ENCODE results near the gene GFPT1. TPM values are rescaled to one million over a fixed set of nuclear protein-coding genes. Genes with fewer than 3 reads are reported as not detected.
"Not testable (repeated sequence)": the region's sequence is repeated elsewhere in the genome, so short reads cannot be mapped to it uniquely, and the experiment has no call there.

The GFPT1 gene
- total RNA-seq = 16.6 and 21.2 TPM in 2 replicates

DNA sequence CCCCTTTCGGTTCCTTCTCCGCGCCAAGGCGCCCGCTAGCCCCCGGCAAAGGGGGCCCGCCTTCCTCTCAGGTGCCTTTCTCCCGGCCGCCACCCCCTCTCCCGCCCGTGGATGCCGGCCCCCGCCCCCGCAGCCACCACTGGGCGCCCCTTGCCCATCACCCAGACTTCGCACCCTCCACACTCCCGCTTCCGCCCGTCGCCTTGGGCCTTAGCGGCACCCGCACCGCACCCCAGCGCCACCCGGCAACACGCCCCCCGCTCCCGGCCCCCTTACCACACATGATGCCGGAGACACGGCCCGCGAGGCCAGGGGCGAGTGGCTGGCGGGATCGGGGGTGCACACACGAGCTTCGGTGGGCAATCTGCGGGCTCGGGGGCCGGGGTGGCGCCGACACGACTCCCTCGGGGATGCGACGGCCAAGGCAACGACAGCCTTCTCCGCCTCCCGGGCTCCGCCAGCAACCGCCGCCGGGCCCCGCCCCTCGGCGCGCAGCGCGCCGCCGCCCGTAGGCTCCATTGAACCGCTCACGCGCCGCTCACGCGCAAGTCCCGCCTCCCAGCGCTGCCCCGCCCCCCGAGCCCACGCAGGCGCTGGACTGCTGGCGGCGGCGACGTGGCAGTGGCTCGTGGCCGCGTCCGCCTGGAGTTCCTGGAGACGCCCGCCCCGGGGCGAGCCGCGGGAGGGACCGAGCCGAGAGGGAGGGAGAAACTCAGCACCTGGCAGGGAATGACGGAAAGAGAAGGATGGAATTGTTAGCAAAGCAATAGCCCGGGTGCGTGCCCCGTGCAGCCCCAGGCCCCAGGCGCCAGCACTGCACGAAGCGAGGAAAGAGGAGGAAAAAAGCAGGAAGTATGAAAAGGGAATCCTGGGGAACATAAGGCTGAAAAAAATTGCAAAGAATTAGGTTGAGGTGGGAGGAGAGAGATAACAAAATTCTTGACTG, at the start of gene GFPT1:
Gene GFPT1 (minus strand): TSS at position 439 of the 946 bp plus-strand sequence. CDS start 156 bp downstream, at position 283.
- peak; percentile 96 for DNase-seq (ENCODE audit: low read depth in 2 of 2)

DNA sequence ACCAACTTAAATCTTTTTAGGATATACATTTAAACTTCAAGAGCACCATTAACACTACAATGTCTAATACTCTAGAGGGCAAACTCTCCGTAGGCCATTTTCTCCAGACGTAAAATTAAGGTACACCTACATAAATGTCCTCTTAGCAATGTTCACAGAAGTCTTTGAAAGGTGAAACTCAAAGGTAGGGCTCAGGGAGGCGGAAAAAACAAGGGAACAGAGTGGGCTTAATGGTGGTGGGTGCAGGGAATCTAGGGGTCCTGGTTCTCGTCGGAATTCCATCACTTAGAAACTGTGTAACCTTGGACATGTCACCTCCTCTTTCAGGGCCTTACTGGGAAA, 49.5 kb upstream of the GFPT1 start:
- DNase-seq (ENCODE audit: low read depth in 2 of 2) = peak in 1 of 2 donors; percentile 13

DNA sequence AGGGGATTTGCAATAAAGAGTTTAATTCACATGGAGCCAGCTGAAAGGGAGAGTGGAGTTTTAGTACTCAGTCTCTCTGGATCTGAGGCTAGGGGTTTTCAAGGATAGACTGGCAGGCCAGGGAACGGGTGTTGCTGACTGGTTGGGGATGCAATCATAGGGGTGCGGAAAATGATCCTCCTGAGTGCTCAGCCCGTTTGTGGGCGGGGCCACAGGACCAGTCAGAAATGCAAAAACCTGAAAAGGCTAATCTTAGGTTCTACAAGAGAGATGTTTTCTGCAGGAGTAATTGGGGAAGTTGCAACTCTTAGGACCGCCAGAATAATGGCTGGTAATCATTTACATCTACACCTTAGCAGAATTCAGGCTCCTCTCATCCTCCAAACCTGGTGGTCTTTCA, 47.7 kb upstream of the GFPT1 start:
- DNase-seq (ENCODE audit: low read depth in 2 of 2) = no peak

DNA sequence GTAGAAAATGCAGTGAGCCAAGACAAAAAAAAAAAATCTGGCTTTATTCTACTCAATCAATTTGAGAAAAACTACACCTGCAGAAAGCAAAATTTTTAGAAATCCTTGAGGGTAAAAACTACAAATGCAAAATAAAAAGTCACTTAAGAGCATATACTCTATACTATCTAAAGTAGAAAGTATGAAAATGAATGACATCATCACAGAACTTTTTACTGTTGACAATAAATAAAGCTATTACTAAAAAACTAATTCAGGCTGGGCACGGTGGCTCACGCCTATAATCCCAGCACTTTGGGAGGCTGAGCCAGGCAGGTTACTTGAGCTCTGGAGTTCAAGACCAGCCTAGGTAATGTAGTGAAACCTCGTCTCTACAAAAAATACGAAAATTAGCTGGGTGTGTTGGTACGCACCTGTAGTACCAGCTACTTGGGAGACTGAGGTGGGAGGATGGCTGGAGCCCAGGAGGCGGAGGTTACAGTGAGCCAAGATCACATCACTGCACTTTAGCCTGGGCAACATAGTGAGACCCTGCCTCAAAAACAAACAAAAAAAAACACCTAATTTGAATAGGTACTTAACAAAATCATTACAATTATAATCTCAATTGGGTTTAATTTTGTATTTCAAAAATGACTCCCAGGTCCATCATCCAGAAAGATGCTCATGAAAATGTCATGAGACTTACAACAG, 42.6 kb upstream of the GFPT1 start:
- no peak for DNase-seq (ENCODE audit: low read depth in 2 of 2)

DNA sequence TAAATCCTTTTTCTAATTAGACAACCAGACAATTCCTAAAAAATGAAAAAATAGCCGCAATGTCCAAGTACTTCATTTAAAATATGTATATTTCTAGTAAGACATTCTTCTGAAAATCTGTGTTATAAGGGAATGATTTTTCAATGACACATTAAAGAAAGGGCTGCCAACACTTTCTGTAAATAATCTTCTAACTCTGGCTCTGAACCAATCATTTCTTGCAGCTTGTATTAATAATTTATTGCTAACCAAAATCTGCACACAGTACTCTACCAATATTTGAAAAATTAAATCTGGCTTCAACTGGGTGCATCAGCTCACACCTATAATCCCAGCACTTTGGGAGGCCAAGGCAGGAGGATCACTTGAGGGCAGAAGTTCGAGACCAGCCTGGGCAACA, 42.0 kb upstream of the GFPT1 start:
- no peak for DNase-seq (ENCODE audit: low read depth in 2 of 2)

DNA sequence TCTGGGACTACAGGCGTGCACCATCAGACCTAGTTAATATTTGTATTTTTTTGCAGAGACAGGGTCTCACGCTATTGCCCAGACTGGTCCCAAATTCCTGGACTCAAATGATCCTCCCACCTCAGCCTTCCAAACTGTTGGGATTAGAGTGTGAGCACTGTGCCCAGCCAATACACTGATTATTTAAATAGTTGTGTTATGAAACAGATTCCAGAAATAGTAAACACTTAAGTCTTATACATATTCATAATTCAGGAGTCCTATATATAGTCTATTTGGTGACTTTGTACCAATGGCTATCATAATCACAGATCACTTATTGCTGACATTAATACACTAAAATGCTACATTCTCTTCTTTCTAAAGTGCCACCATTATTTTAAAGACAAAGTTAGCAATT, 37.4 kb upstream of the GFPT1 start:
- DNase-seq (ENCODE audit: low read depth in 2 of 2) = no peak

DNA sequence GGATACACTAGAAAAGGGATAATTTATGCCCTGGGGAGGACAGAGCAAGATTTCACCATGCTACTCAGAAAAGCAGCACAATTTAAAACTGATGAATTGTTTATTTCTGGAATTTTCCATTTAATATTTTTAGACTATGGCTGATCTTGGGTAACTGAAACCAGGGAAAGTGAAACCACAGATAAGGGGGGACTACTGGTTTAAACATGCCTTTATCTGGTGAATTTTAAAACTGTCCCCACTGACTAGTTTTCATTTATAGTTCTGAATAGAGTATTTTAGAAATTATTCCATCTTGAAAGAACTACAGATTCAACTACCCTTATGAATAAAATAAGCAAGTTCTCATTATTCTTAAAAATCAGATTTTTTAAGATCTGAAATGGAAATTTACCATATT, 35.2 kb upstream of the GFPT1 start:
- DNase-seq (ENCODE audit: low read depth in 2 of 2) = no peak

DNA sequence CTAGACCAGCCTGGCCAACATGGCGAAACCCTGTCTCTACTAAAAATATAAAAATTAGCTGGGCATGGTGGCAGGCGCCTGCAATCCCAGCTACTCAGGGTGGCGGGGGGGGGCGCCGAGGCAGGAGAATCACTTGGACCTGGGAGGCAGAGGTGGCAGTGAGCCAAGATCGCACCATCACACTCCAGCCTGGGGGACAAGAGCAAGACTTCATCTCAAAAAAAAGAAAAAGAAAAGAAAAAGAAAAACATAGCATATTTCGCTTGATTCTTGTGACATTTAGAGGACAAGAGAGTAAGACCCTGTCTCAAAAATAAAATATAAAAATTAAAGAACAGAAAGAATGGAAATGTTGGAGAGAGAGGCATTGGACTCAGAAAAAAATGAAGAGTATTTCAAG, 32.1 kb upstream of the GFPT1 start:
- not testable (repeated sequence) for DNase-seq (ENCODE audit: low read depth in 2 of 2)

DNA sequence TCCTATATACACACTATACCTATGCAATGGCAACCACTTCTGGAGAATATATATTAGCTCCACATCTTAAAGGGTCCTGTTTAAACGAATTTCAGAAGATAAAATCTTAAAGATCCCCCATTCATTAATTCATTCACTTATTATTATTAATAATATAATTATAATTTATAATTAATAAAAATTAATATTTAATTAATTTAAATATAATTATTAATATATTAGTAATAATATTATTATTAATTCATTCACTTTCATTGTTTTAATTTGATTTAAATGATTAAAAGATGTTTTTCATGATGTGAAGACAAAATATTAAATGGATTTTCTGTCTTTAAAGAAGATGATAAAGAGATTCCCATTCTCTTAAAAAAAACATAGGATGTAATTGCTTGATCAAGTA, 29.1 kb upstream of the GFPT1 start:
- no peak for DNase-seq (ENCODE audit: low read depth in 2 of 2)

DNA sequence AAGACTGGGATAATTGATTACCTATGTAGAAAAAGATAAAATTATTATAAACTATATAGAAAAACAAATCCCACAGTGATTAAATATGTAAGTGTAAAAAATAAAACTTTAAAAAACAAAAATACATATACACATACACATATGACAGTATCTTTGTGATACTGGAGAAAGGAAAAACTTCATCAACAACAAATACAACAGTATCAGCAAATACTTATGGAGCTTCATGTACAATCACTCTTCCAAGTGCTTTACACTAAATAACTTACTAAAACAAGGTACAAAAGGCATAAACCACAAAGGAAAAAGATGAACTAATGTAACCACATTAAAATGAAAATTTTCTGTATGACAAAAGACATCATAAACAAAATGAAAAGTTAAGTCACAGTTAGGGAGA, 24.1 kb upstream of the GFPT1 start:
- DNase-seq (ENCODE audit: low read depth in 2 of 2) = no peak

DNA sequence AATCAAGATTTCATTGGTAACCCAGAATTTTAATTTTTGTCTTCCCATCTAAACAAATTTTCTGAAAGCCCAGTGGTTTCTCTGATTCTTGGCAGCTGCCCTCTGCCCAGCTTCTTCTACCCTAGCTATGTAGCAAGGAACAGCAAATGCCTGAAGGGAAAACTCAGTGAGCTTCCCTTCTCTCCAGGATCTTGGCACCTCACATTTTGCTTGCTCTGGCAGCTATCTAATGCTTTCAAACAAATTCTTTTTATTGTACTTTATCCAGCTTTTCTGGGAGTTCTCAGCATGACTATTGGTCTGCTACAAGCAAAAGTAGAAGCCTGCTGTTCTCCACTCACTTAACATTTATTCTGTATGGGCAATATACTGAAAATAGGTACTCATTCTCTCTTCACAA, 18.3 kb upstream of the GFPT1 start:
- no peak for DNase-seq (ENCODE audit: low read depth in 2 of 2)

DNA sequence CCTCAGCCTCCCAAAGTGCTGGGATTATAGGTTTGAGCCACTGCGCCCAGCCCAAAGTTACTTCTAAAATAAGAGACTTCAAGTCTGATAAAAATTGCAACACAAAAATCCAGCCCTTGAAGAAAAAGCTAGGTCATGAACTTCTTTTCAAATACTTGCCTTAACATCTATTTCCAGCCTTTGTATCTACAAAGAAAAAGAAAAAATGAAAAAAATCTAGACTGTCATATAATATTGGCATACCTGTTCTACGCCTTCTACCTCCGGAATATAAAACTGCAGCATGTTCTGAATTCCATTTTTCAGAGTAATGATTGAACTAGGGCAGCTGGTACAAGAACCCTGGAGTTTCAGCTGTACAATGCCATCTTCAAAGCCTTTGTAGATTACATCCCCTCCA, 13.1 kb upstream of the GFPT1 start:
- no peak for DNase-seq (ENCODE audit: low read depth in 2 of 2)

DNA sequence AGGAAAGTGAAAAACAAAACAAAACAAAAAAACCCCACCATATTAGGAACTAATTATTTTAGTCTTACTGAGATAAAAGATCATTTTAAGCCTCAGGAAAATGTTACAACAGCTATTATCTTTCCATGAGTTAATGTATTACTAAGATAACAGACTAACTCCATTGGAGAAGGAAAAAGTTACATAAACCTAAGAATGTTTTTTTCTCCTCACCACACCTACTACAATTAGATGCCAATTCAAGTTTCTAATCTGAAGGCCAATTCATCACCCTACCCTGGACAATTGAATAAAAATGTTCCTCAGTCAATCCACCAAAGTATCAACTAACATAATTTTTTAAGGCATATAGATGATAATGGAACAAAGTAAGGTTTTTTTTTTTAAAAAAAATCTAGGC, 10.2 kb upstream of the GFPT1 start:
- no peak for DNase-seq (ENCODE audit: low read depth in 2 of 2)

DNA sequence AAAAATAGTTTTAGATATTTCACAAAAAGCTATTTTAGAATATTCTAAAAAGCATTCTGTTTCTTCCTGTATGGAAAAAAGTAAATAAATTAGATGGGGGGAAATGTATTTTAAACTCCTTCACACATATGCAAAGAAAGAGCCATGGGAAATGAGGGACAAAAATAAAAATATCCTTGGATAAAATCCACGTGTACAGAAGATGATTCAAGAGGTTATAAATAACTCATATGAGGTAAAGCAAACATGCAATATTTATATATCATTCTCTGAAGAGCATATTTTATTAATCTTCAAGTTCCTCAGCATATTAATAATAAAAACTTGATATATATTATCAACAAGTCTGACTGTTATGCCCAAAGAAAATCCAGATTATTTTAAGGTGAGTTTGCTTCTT, 8.8 kb upstream of the GFPT1 start:
- no peak for DNase-seq (ENCODE audit: low read depth in 2 of 2)

DNA sequence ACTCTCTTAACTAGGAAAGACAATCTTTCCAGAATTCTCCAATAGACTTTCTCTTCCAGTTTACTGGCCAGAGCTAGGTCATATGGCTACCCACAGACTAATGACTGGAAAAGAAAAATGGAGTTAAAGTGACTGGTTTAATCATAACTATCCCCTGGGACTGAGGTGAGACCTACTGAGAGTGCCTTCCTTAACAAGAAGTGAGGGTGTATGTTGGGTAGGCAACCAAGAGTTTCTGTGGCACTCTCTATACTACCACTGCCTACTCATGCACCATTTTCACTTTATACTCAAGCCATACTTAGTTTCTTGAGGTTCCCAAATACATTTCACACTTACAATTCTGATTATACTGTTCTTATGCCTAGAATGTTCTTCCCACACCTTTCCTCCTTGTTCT, 6.9 kb upstream of the GFPT1 start:
- DNase-seq (ENCODE audit: low read depth in 2 of 2) = no peak

DNA sequence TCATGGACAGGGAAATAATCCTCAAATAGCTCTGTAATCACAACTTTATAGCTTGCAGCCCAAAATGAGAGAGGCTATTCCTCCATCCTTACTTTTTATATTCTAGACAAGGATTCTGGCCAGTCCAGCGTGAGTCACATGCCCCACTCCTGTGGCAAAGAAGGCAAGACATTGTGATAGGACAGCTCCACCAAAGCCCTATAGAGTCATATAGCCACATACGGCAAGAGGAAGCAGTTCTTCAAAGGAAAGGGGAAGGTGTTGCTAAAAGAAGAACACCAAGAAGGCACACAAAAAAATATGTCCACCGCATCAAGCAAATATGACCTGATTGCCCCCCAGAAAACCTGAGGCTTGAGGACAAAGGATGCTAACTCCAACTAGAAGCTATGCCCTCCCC, 3.4 kb upstream of the GFPT1 start:
- no peak for DNase-seq (ENCODE audit: low read depth in 2 of 2)

DNA sequence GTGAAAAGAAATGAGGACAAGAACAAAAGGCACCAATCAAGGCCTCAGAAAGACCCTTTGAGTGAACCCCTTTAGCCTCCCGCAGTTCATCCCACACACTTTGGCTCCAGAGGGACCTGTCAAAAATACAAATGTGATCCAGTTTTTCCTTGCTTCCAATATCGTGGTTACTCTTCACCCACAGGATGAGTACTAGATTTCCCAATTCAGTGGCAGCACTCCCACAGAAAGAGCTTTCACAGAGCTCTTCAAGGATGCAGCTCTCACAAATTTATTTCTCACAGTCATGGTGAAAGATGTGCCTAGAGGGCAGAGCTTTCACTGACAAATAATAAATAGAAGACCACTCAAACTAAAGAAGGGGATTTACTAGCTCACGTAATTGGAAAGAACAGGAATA, 3.0 kb upstream of the GFPT1 start:
- no peak for DNase-seq (ENCODE audit: low read depth in 2 of 2)

DNA sequence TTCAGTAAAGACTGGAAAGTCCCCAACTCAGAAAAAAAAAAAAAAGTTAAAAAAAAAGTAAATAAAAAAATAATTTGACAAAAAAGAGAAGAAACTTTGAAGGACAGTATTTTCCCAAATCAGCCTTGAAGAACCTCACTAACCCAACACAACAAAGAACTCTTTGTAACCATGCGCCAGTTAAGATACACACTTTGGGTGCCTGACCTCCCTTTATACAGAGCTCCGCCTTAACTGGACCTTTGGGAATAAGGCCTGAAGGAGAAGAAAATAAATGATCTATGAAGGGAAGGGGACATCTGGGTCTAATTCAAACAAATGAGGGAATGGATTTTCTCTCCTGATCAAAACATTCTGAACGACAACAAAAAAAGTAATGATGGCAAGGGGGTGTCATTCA, 2.2 kb upstream of the GFPT1 start:
- DNase-seq (ENCODE audit: low read depth in 2 of 2) = no peak

DNA sequence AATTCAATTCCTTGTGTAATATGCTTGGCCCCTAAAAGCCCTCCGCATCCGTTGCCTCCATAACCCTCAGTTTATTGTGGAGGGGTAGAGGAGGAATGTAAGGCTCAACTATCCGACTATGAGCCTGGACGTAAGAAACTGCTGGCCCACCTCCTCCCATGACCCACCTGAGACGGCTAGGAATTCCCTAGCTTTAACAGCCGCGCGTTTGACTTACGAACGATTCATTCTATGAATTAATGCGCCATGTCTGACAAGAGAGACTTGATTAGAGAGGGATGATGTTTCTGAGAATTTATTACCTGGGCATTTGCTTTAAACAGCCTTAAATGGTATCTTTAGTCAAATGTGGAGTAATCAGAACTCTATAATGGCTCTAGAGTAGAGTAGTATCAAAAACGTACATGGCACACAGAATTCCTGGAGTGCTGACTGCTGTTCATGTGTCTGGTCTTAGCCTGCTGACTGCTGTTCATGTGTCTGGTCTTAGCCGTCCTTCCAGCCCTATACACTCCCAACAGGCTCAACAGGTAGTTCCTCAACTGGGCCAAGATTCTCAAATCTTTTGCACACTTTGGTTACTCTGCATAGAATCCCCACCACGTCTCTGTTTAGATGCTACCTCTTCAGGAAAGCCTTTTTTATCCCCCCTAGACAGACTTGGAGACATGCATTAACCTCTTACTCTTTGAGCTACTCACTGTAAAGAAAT, 899 bp upstream of the GFPT1 start:
- DNase-seq (ENCODE audit: low read depth in 2 of 2) = no peak

DNA sequence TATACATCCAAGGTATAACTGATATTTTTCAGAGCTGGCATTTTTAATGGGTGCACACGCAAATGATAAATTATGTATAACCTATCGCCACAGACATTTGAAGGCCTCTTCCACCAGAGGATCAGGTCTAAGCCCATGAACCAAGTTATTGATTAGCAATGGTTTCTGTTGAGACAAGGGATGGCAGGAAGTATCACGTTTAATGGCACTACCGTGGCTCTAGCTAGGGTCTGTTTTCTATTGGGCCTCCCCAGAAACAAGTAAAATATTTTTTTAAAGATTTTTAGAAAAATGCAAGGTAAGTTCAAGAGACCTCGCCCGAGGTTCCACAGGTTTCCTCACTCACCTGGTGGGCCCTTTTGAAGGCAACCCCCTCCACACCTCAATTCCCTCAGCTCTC, 667 bp downstream of the GFPT1 start:
- no peak for DNase-seq (ENCODE audit: low read depth in 2 of 2)

DNA sequence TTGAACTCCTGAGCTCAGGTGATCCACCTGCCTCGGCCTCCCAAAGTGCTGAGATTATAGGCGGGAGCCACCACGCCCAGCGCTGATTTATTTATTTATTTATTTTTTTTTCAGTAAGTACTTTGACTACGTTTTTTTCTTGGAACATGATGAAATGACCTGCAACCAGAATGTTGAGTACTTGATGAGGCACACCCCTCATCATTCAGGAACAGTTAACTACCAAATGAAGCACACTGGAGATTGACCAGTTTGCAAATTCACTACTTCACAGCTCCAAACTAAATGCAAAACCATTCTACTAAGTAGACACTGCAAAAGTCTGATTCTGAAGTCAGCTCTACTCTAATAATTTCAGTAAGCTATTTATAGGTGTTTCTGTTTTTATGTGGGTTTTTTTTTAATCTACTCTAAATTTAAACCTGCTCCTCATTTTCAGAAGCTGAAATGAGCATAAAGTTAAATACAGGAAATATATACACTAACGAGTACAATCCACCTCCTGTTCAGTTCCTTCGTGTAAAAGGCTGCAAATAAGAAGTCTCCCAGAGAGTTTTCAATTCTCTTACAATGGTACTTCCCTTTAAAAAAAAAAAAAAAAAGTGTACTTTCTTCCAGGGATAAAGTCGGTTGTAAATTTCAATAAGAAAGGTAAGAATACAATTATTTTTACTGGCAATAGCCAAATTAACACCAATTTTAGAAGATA, 1.4 kb downstream of the GFPT1 start:
- DNase-seq (ENCODE audit: low read depth in 2 of 2) = peak in 1 of 2 donors; percentile 16

DNA sequence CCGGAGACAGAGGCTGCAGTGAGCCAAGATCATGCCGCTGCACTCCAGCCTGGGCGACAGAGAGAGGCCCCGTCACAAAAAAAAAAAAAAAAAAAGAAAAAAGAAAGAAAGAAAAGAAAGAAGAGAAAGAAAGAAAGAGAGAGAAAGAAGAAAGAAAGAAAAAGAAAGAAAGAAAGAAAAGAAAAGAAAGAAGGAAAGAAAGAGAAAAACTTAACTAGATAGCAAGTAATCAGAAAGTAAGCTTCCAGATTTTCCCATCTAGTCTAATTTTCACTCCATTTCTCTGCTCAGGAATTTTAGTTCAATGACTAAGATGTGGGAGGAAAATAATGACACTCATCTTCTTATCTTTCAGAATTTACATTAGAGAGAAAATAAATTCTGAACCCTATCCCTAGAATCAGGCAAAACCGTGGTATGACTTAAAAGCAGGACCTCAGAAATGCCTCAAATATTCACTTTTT, 2.4 kb downstream of the GFPT1 start:
- DNase-seq (ENCODE audit: low read depth in 2 of 2) = no peak
